SK-N-SH (cell line): ENCODE data around the gene KNCN. TPM values are rescaled to one million over a fixed set of nuclear protein-coding genes. Genes with fewer than 3 reads are reported as not detected.

ENCODE experiments used
- CTCF ChIA-PET: fragments of 300-600, 350-600 bp; formaldehyde crosslinking; extraction: SDS; loops from one replicate; lab custom pipeline; 2021; lab: Yijun Ruan, JAX
- POLR2A ChIA-PET: fragments of 350-600 bp; sonication (Branson Sonifier 250); formaldehyde crosslinking; extraction: SDS; loops from one replicate; lab custom pipeline; 2020; ENCODE audit warnings: antibody characterized with exemption, inconsistent platforms; lab: Yijun Ruan, JAX
- DNase-seq: peaks from one replicate; pipeline ENCODE4 v3.0.0; 2012
- H2AFZ ChIP-seq: fragments of 200-600 bp; sonication (generic); 2 replicates; pipeline ENCODE4 v1.8.1; 2016; ENCODE audit warnings: antibody characterized with exemption, mild to moderate bottlenecking, low read depth
- H3F3A ChIP-seq: fragments of 200-600 bp; sonication (generic); replicated peaks from 2 replicates; pipeline ENCODE3; 2016; ENCODE audit warnings: antibody characterized with exemption, mild to moderate bottlenecking; ENCODE audit not compliant: insufficient read depth
- H3K27ac ChIP-seq, 2 experiments: fragments of 200-500 bp in 1 of 2; fragments of 200-600 bp in 1 of 2; sonication (Bioruptor generic) in 1 of 2; sonication (generic), shearing (Covaris generic) in 1 of 2; 2 replicates each; pipeline versions ENCODE4 v1.5.1 to v1.6.1; 2014 to 2016; ENCODE audit warnings: low read depth in 2 of 2, inconsistent platforms in 1 of 2, low read length in 1 of 2, mild to moderate bottlenecking in 1 of 2, mixed read lengths in 1 of 2
- H3K27me3 ChIP-seq: fragments of 200-600 bp; sonication (generic), shearing (Covaris generic); 2 replicates; pipeline ENCODE4 v1.6.1; 2016; ENCODE audit warnings: mixed run types; ENCODE audit not compliant: insufficient read depth
- H3K36me3 ChIP-seq, 2 experiments: fragments of 200-500 bp in 1 of 2; fragments of 200-600 bp in 1 of 2; sonication (Bioruptor generic) in 1 of 2; sonication (generic) in 1 of 2; replicated peaks in 1 of 2; 2 replicates each; pipeline versions ENCODE3 to v1.5.1; 2014 to 2016; ENCODE audit warnings: low read length in 1 of 2, mild to moderate bottlenecking in 1 of 2; ENCODE audit not compliant: insufficient read depth in 2 of 2, control insufficient read depth in 1 of 2
- H3K4me1 ChIP-seq, 2 experiments: fragments of 200-500 bp in 1 of 2; fragments of 200-600 bp in 1 of 2; sonication (Bioruptor generic) in 1 of 2; sonication (generic), shearing (Covaris generic) in 1 of 2; 2 replicates each; pipeline versions ENCODE4 v1.5.1 to v1.6.1; 2014 to 2016; ENCODE audit warnings: low read depth in 1 of 2, low read length in 1 of 2, mixed run types in 1 of 2; ENCODE audit not compliant: insufficient read depth in 2 of 2, control insufficient read depth in 1 of 2
- H3K4me2 ChIP-seq: fragments of 200-600 bp; sonication (generic), shearing (Covaris generic); 2 replicates; pipeline ENCODE4 v1.6.1; 2017; ENCODE audit warnings: mixed run types
- H3K4me3 ChIP-seq, 2 experiments: fragments of 200-500 bp in 1 of 2; fragments of 200-600 bp in 1 of 2; sonication (Bioruptor generic) in 1 of 2; sonication (generic), shearing (Covaris generic) in 1 of 2; 2 replicates each; pipeline versions ENCODE4 v1.5.1 to v1.8.1; 2014 to 2016; ENCODE audit warnings: low read depth in 2 of 2, inconsistent platforms in 1 of 2, low read length in 1 of 2, mild to moderate bottlenecking in 1 of 2, mixed read lengths in 1 of 2, moderate library complexity in 1 of 2
- H3K79me2 ChIP-seq: fragments of 200-600 bp; sonication (generic); 2 replicates; pipeline ENCODE4 v1.8.1; 2017; ENCODE audit warnings: mild to moderate bottlenecking; ENCODE audit not compliant: insufficient read depth
- H3K9ac ChIP-seq: fragments of 200-600 bp; sonication (generic); 2 replicates; pipeline ENCODE4 v1.6.1; 2017; ENCODE audit warnings: mixed run types
- H3K9me2 ChIP-seq: fragments of 200-600 bp; sonication (generic); 2 replicates; pipeline ENCODE4 v1.6.1; 2017; ENCODE audit warnings: mixed run types
- H3K9me3 ChIP-seq: fragments of 200-600 bp; sonication (generic); 2 replicates; pipeline ENCODE4 v1.6.1; 2017; ENCODE audit warnings: mixed run types, mild to moderate bottlenecking, moderate library complexity
- H4K20me1 ChIP-seq: fragments of 200-600 bp; sonication (generic); 2 replicates; pipeline ENCODE4 v1.6.1; 2017; ENCODE audit warnings: mild to moderate bottlenecking, mixed run types; ENCODE audit not compliant: insufficient read depth
- CHD2 ChIP-seq: fragments of 150-350 bp; IDR thresholded peaks from 2 replicates; pipeline ENCODE4 v1.6.1; 2018; ENCODE audit warnings: low read length; ENCODE audit not compliant: partially characterized antibody
- CTCF ChIP-seq: fragments of 200-600 bp; sonication (generic); IDR thresholded peaks from 2 replicates; pipeline ENCODE4 v1.6.1; 2017; ENCODE audit warnings: antibody characterized with exemption, mild to moderate bottlenecking, moderate library complexity
- EP300 ChIP-seq, 2 experiments: IDR thresholded peaks; 2 replicates each; pipeline versions ENCODE4 v1.4.0 to v1.6.1; 2012; ENCODE audit warnings: borderline replicate concordance in 1 of 2, low read depth in 1 of 2, low read length in 1 of 2
- FOSL2 ChIP-seq: IDR thresholded peaks from 2 replicates; pipeline ENCODE4 v1.4.0; 2012; ENCODE audit warnings: low read depth, mild to moderate bottlenecking, moderate library complexity, borderline replicate concordance
- GABPA ChIP-seq: IDR thresholded peaks from 2 replicates; pipeline ENCODE4 v1.4.0; 2012; ENCODE audit warnings: low read depth, mild to moderate bottlenecking
- JUND ChIP-seq: IDR thresholded peaks from 2 replicates; pipeline ENCODE4 v1.4.0; 2012
- MXI1 ChIP-seq: IDR thresholded peaks from 2 replicates; pipeline ENCODE4 v1.6.1; 2012; ENCODE audit warnings: mild to moderate bottlenecking, low read depth, low read length, improper control_type of control experiment
- POLR2AphosphoS5 ChIP-seq: IDR thresholded peaks from 2 replicates; pipeline ENCODE4 v1.6.1; 2012; ENCODE audit warnings: low read depth, low read length
- RAD21 ChIP-seq: IDR thresholded peaks from 2 replicates; pipeline ENCODE4 v1.6.1; 2012; ENCODE audit warnings: mild to moderate bottlenecking, low read length
- RXRA ChIP-seq: IDR thresholded peaks from 2 replicates; pipeline ENCODE4 v1.4.0; 2012; ENCODE audit warnings: low read depth, mild to moderate bottlenecking, borderline replicate concordance
- TCF12 ChIP-seq: IDR thresholded peaks from 2 replicates; pipeline ENCODE4 v1.4.0; 2012
- USF1 ChIP-seq: IDR thresholded peaks from 2 replicates; pipeline ENCODE4 v1.4.0; 2012; ENCODE audit warnings: low read depth, borderline replicate concordance
- WGBS: methylation state at CpG from one replicate; pipeline ENCODE4 v1.1.6; 2017; ENCODE audit warnings: low lambda C conversion rate; 5-methylcytosine and 5-hydroxymethylcytosine counted together
- polyA plus RNA-seq, 3 experiments: library from polyadenylated mRNA; depleted of rRNA; stranded (reverse); fragments of >200 nt; gene quantifications; 2 replicates each; pipeline ENCODE4 v1.2.3, GENCODE V29; 2012
- TF ChIP-seq, protein P1 (sequence below): fragments of 150-350 bp; IDR thresholded peaks from 2 replicates; pipeline ENCODE4 v1.6.1; 2017; ENCODE audit warnings: antibody characterized with exemption, low read length, low read depth, borderline replicate concordance
- TF ChIP-seq, protein P2 (sequence below): fragments of 150-350 bp; IDR thresholded peaks from 2 replicates; pipeline ENCODE4 v1.6.1; 2016; ENCODE audit warnings: mild to moderate bottlenecking, low read depth, low read length

The KNCN gene
- polyA plus RNA-seq, 1 of the 3 experiments (the other 2 are of a cell fraction), result not detected

GRCh38 chr1:46532095-46532494 is 19.4 kb downstream of the KNCN start:
- Histone ChIP-seq H4K20me1 (no peaks in the 10 kb centered on the region), H3K36me3 (no peaks in the 10 kb centered on the region), H3K27ac (no peak overlapping the region), H3K4me3 (no peak overlapping the region), H3F3A (no peaks in the 10 kb centered on the region), H3K9ac (no peak overlapping the region), H3K4me1 (no peaks in the 10 kb centered on the region; a peak in 1 of 4 replicates), H3K4me2 (no peak overlapping the region), H3K9me3 (no peaks in the 10 kb centered on the region), H2AFZ (no peak overlapping the region), H3K79me2 (no peaks in the 10 kb centered on the region), H3K27me3 (no peaks in the 10 kb centered on the region; the same call in 1 of the 2 replicates), H3K9me2 (no peaks in the 10 kb centered on the region)
- POLR2A ChIA-PET, result no interaction called here
- DNase-seq, result no peak
- CTCF ChIA-PET, result interaction anchor here (1.0 to 17.9 kb wide), 18 partner anchors 7 to 194 kb away, joined by 3 to 496 read pairs (median 5); no protein-coding TSS in a partner anchor
- 81% methylated on average over 2 of the region's 3 CpGs for WGBS
- TF ChIP-seq USF1, result no peak
- no peak for TF ChIP-seq TCF12
- no peak for TF ChIP-seq JUND
- no peak for TF ChIP-seq RAD21
- TF ChIP-seq, protein P1, sequence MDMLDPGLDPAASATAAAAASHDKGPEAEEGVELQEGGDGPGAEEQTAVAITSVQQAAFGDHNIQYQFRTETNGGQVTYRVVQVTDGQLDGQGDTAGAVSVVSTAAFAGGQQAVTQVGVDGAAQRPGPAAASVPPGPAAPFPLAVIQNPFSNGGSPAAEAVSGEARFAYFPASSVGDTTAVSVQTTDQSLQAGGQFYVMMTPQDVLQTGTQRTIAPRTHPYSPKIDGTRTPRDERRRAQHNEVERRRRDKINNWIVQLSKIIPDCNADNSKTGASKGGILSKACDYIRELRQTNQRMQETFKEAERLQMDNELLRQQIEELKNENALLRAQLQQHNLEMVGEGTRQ, result no peak
- TF ChIP-seq POLR2AphosphoS5, result no peak
- TF ChIP-seq RXRA, result no peak
- TF ChIP-seq EP300 (IDR thresholded peaks at IDR 0.05; ENCODE audit: borderline replicate concordance in 1 of 2, low read depth in 1 of 2, low read length in 1 of 2), result no peak
- no peak for TF ChIP-seq CHD2
- TF ChIP-seq GABPA, result no peak
- no peak for TF ChIP-seq FOSL2
- TF ChIP-seq CTCF, result no peak
- no peak for TF ChIP-seq MXI1
- TF ChIP-seq, protein P2, sequence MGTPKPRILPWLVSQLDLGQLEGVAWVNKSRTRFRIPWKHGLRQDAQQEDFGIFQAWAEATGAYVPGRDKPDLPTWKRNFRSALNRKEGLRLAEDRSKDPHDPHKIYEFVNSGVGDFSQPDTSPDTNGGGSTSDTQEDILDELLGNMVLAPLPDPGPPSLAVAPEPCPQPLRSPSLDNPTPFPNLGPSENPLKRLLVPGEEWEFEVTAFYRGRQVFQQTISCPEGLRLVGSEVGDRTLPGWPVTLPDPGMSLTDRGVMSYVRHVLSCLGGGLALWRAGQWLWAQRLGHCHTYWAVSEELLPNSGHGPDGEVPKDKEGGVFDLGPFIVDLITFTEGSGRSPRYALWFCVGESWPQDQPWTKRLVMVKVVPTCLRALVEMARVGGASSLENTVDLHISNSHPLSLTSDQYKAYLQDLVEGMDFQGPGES, result no peak
